H1 (cell line): Measurements from ENCODE around the gene RGR.

ENCODE experiments used
- BACH1 ChIP-seq: IDR thresholded peaks from 2 replicates; pipeline ENCODE4 v1.6.1; 2012; ENCODE audit warnings: low read length, improper control_type of control experiment
- CTCF ChIP-seq, 3 experiments: IDR thresholded peaks; 1 replicate in 2 of 3; 2 replicates in 1 of 3; pipeline versions ENCODE4 v1.5.1 to v1.6.1; 2011; ENCODE audit warnings: low read length in 3 of 3, mild to moderate bottlenecking in 3 of 3, inconsistent platforms in 2 of 3, low read depth in 1 of 3, moderate library complexity in 1 of 3; ENCODE audit not compliant: insufficient read depth in 1 of 3; ENCODE audit errors: control extremely low read depth in 1 of 3
- EZH2 ChIP-seq: fragments of 200-600 bp; sonication (generic); IDR thresholded peaks from 2 replicates; pipeline ENCODE4 v1.7.1; 2012; ENCODE audit warnings: low read depth, mild to moderate bottlenecking, moderate library complexity, low read length, inconsistent platforms; ENCODE audit not compliant: severe bottlenecking
- JUND ChIP-seq: IDR thresholded peaks from 2 replicates; pipeline ENCODE4 v1.6.1; 2011; ENCODE audit warnings: mild to moderate bottlenecking, improper control_type of control experiment, low read length
- PHF8 ChIP-seq: fragments of 200-600 bp; sonication (generic); conservative IDR thresholded peaks from 2 replicates; pipeline ENCODE4 v1.7.1; 2012; ENCODE audit warnings: low read depth, mild to moderate bottlenecking, inconsistent platforms, low read length, moderate library complexity
- POLR2A ChIP-seq, 2 experiments: IDR thresholded peaks; 1 replicate in 1 of 2; 2 replicates in 1 of 2; pipeline ENCODE4 v1.6.1; 2011; ENCODE audit warnings: low read depth in 2 of 2, low read length in 2 of 2, mild to moderate bottlenecking in 2 of 2; ENCODE audit errors: control extremely low read depth in 1 of 2
- RAD21 ChIP-seq, 2 experiments: IDR thresholded peaks in 1 of 2; conservative IDR thresholded peaks in 1 of 2; 2 replicates each; pipeline ENCODE4 v1.6.1; 2011; ENCODE audit warnings: low read depth in 2 of 2, low read length in 2 of 2, improper control_type of control experiment in 1 of 2, inconsistent platforms in 1 of 2, mild to moderate bottlenecking in 1 of 2, moderate library complexity in 1 of 2
- SP1 ChIP-seq: IDR thresholded peaks from 2 replicates; pipeline ENCODE4 v1.6.1; 2011; ENCODE audit warnings: low read depth, low read length
- SP4 ChIP-seq: IDR thresholded peaks from 2 replicates; pipeline ENCODE4 v1.6.1; 2012; ENCODE audit warnings: low read length, inconsistent platforms
- TCF12 ChIP-seq: IDR thresholded peaks from 2 replicates; pipeline ENCODE4 v1.6.1; 2011; ENCODE audit warnings: low read depth, mild to moderate bottlenecking, low read length
- USF2 ChIP-seq: IDR thresholded peaks from 2 replicates; pipeline ENCODE4 v1.6.1; 2011; ENCODE audit warnings: low read length, improper control_type of control experiment

- TF ChIP-seq POLR2A (IDR thresholded peaks at IDR 0.05; ENCODE audit: control extremely low read depth in 1 of 2, low read depth in 2 of 2, low read length in 2 of 2): no peak
- TF ChIP-seq CTCF (IDR thresholded peaks at IDR 0.05; ENCODE audit: control extremely low read depth in 1 of 3, insufficient read depth in 1 of 3, low read depth in 1 of 3, low read length in 3 of 3): no peak
- no peak for TF ChIP-seq USF2
- no peak for TF ChIP-seq SP1
- TF ChIP-seq RAD21 (IDR thresholded peaks at IDR 0.05 in 1 of 2, conservative IDR thresholded peaks at IDR 0.05 in 1 of 2; ENCODE audit: low read depth in 2 of 2, low read length in 2 of 2): no peak
- TF ChIP-seq TCF12: no peak
- no peak for TF ChIP-seq PHF8
- no peak for TF ChIP-seq JUND
- TF ChIP-seq SP4: no peak
- no peak for TF ChIP-seq EZH2
- no peak for TF ChIP-seq BACH1
Observed at GRCh38 chr10:84263716-84264115, 18.9 kb downstream of the RGR start.
